Measurements from ENCODE around the gene CTDSPL. TPM values are rescaled to one million over a fixed set of nuclear protein-coding genes. Genes with fewer than 3 reads are reported as not detected.
A peak's percentile ranks its signal among the peaks of the same experiment; 100 is the strongest.

Gene CTDSPL
- total RNA-seq, 1 experiment from 2014 or later = 34.4 TPM

DNA sequence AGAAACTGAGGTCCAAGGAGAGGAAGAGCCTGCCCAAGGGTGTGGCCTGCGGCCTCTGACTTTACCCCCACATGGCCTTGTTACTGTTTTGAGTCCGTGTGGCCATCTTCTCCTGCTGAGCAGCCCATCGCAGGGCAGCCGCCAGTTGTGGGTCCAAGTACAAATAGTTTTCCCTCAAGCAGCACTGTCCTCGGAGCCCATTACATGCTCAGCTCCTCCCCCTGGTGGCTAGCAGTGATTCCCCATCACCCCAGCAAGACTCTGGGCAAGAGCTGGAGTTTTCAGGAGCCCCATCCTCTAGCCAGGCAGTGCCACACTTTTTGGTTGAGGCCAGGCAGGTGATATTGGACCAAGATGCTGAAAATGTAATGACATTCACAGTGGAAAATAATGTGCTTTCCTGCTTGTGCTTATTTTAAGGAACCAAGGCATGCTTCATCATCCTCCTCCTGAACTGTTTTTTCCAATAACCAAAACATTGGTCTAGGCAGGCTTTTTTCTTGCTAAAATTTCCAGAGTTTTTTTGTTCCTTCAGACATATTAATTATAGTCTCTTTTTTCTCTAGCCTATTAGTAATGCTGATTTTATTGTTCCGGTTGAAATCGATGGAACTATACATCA is 105.7 kb downstream of the CTDSPL start:
- BruUV-seq (replicated peaks) = no TSS peak
- H3K4me3 ChIP-seq (replicated peaks in 1 of 2; ENCODE audit: low read depth in 1 of 2, low read length in 2 of 2) = no peak overlapping the region
- H3K9ac ChIP-seq (ENCODE audit: low read length) = no peak overlapping the region
- ChIA-PET RAD21 (ENCODE audit: low non-redundant PET in 1 of 2, low total read pairs in 2 of 2, uncharacterized antibody in 2 of 2, unreplicated experiment in 2 of 2) (interaction anchor here (1.5 to 2.2 kb wide), 3 partner anchors 103 to 112 kb away, joined by 3 to 28 read pairs (median 20); no protein-coding TSS in a partner anchor), CTCF (interaction anchor here (0.6 to 4.3 kb wide), 16 partner anchors 9 to 695 kb away, joined by 3 to 72 read pairs (median 4); no protein-coding TSS in a partner anchor), POLR2A (interaction anchor here (1.3 kb wide), 1 partner anchor 104 kb away, joined by 3 read pairs; no protein-coding TSS in a partner anchor)
- H3K27me3 ChIP-seq (ENCODE audit: insufficient read depth, low read length) = no peaks in the 10 kb centered on the region
- no peak overlapping the region for H3K4me2 ChIP-seq (ENCODE audit: low read length)
- H3K27ac ChIP-seq (ENCODE audit: low read depth, low read length) = no peak overlapping the region
- H3K9me2 ChIP-seq (ENCODE audit: insufficient read depth) = no peaks in the 10 kb centered on the region
- DNase-seq (ENCODE audit: low read depth, low spot score) (peak; percentile 28), ATAC-seq (peak; percentile 97)
- no peaks in the 10 kb centered on the region for H3K9me3 ChIP-seq (ENCODE audit: control insufficient read depth in 1 of 2, insufficient read depth in 1 of 2, low read depth in 1 of 2, low read length in 2 of 2)
- no peak overlapping the region for H2AFZ ChIP-seq (ENCODE audit: low read depth, low read length, poor library complexity, severe bottlenecking)
- no peak for TF ChIP-seq SRF (IDR thresholded peaks at IDR 0.05; ENCODE audit: low read depth)
- TF ChIP-seq, protein P1, sequence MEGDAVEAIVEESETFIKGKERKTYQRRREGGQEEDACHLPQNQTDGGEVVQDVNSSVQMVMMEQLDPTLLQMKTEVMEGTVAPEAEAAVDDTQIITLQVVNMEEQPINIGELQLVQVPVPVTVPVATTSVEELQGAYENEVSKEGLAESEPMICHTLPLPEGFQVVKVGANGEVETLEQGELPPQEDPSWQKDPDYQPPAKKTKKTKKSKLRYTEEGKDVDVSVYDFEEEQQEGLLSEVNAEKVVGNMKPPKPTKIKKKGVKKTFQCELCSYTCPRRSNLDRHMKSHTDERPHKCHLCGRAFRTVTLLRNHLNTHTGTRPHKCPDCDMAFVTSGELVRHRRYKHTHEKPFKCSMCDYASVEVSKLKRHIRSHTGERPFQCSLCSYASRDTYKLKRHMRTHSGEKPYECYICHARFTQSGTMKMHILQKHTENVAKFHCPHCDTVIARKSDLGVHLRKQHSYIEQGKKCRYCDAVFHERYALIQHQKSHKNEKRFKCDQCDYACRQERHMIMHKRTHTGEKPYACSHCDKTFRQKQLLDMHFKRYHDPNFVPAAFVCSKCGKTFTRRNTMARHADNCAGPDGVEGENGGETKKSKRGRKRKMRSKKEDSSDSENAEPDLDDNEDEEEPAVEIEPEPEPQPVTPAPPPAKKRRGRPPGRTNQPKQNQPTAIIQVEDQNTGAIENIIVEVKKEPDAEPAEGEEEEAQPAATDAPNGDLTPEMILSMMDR (IDR thresholded peaks at IDR 0.05 in 2 of 3, conservative IDR thresholded peaks at IDR 0.05 in 1 of 3; ENCODE audit: borderline replicate concordance in 1 of 3, insufficient read depth in 1 of 3, low read depth in 2 of 3, low read length in 2 of 3) = peak; percentile 83 to 96 (median 88)
- peak; percentile 86 for TF ChIP-seq RAD21 (IDR thresholded peaks at IDR 0.05; ENCODE audit: low read depth)
- H3K36me3 ChIP-seq (ENCODE audit: control insufficient read depth in 1 of 2, insufficient read depth in 2 of 2, low read length in 2 of 2) = no peaks in the 10 kb centered on the region
- H4K20me1 ChIP-seq (ENCODE audit: insufficient read depth) = 0 out of 2 replicates have a peak, but pooled peaks cover 5% of the 10 kb centered on the region
- H3K4me1 ChIP-seq (ENCODE audit: control insufficient read depth in 1 of 2, insufficient read depth in 2 of 2, low read length in 2 of 2) = no peaks in the 10 kb centered on the region
- no peaks in the 10 kb centered on the region for H3K79me2 ChIP-seq (ENCODE audit: insufficient read depth, low read length)
- intact Hi-C loops (cut with micrococcal nuclease) = loop anchor here (1.0 kb wide), 1 partner anchor 112 kb away; no protein-coding TSS in a partner anchor

DNA sequence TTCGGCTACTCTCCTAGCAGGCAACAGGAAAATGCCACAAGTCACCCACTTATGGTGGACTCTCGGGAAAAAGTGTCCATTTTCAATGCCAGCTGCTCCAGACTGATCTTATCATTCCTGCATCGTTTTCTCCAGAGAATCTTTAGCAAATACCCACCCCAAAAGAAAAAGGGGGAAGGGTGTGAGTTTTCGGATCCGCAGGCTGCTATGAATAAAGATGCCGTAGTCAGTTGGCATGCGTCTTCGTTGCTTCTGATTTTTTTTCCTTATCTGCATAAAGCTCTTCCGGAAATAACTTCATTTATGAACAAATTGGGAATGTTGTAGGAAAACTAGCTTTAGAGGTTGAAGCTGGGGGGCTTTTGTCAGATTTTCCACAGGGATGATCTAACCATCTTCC is 106.5 kb downstream of the CTDSPL start:
- intact Hi-C loops (cut with micrococcal nuclease) = no loop called here
- TF ChIP-seq, protein P1 (IDR thresholded peaks at IDR 0.05 in 2 of 3, conservative IDR thresholded peaks at IDR 0.05 in 1 of 3; ENCODE audit: borderline replicate concordance in 1 of 3, insufficient read depth in 1 of 3, low read depth in 2 of 3, low read length in 2 of 3) = no peak
- RAD21 ChIA-PET (ENCODE audit: low non-redundant PET in 1 of 2, low total read pairs in 2 of 2, uncharacterized antibody in 2 of 2, unreplicated experiment in 2 of 2) = interaction anchor here (1.5 to 2.2 kb wide), 3 partner anchors 104 to 113 kb away, joined by 3 to 28 read pairs (median 20); no protein-coding TSS in a partner anchor

More for the DNA sequence above, 106.5 kb downstream of the CTDSPL start:
- BruUV-seq (replicated peaks) = no TSS peak
- Histone ChIP-seq H4K20me1 (ENCODE audit: insufficient read depth) (0 out of 2 replicates have a peak, but pooled peaks cover 5% of the 10 kb centered on the region), H3K36me3 (ENCODE audit: control insufficient read depth in 1 of 2, insufficient read depth in 2 of 2, low read length in 2 of 2) (no peaks in the 10 kb centered on the region), H3K4me2 (ENCODE audit: low read length) (no peak overlapping the region), H2AFZ (ENCODE audit: low read depth, low read length, poor library complexity, severe bottlenecking) (no peak overlapping the region), H3K4me1 (ENCODE audit: control insufficient read depth in 1 of 2, insufficient read depth in 2 of 2, low read length in 2 of 2) (no peaks in the 10 kb centered on the region), H3K27me3 (ENCODE audit: insufficient read depth, low read length) (no peaks in the 10 kb centered on the region), H3K27ac (ENCODE audit: low read depth, low read length) (no peak overlapping the region), H3K4me3 (replicated peaks in 1 of 2; ENCODE audit: low read depth in 1 of 2, low read length in 2 of 2) (no peak overlapping the region), H3K9ac (ENCODE audit: low read length) (no peak overlapping the region), H3K79me2 (ENCODE audit: insufficient read depth, low read length) (no peaks in the 10 kb centered on the region), H3K9me3 (ENCODE audit: control insufficient read depth in 1 of 2, insufficient read depth in 1 of 2, low read depth in 1 of 2, low read length in 2 of 2) (no peaks in the 10 kb centered on the region), H3K9me2 (ENCODE audit: insufficient read depth) (no peaks in the 10 kb centered on the region)
- POLR2A ChIA-PET = interaction anchor here (1.3 kb wide), 1 partner anchor 105 kb away, joined by 3 read pairs; no protein-coding TSS in a partner anchor
- no peak for DNase-seq (ENCODE audit: low read depth, low spot score)
- ATAC-seq = no peak
- CTCF ChIA-PET = interaction anchor here (0.8 to 4.3 kb wide), 10 partner anchors 12 to 694 kb away, joined by 3 to 72 read pairs (median 4); no protein-coding TSS in a partner anchor

Data from HCT116 (cell line).